ENCODE results near the gene DDR1.

Gene DDR1

GRCh38 chr6:30875244-30876038, 8.9 kb upstream of the DDR1 start:
- no peak overlapping the region for H3K4me3 ChIP-seq (replicated peaks; ENCODE audit: low read depth, low read length)
- no peak for DNase-seq (ENCODE audit: extremely low read depth, low read depth)
- no peak for TF ChIP-seq CTCF (IDR thresholded peaks at IDR 0.05; ENCODE audit: low read depth, low read length, missing control alignments)

- no peak for DNase-seq (ENCODE audit: extremely low read depth, low read depth)
- no peak for TF ChIP-seq CTCF (IDR thresholded peaks at IDR 0.05; ENCODE audit: low read depth, low read length, missing control alignments)
- H3K4me3 ChIP-seq (replicated peaks; ENCODE audit: low read depth, low read length): no peak overlapping the region
Measured at GRCh38 chr6:30876039-30876730, 8.1 kb upstream of the DDR1 start.

GRCh38 chr6:30877419-30878262, 6.7 kb upstream of the DDR1 start:
- peak; percentile 72 for DNase-seq (ENCODE audit: extremely low read depth, low read depth)
- peak; percentile 92 for TF ChIP-seq CTCF (IDR thresholded peaks at IDR 0.05; ENCODE audit: low read depth, low read length, missing control alignments)
- peak overlapping the region; percentile 14; the same call in 1 of the 2 replicates for H3K4me3 ChIP-seq (replicated peaks; ENCODE audit: low read depth, low read length)

- TF ChIP-seq CTCF (IDR thresholded peaks at IDR 0.05; ENCODE audit: low read depth, low read length, missing control alignments): no peak
- no peak overlapping the region for H3K4me3 ChIP-seq (replicated peaks; ENCODE audit: low read depth, low read length)
- no peak for DNase-seq (ENCODE audit: extremely low read depth, low read depth)
Measured at GRCh38 chr6:30879684-30880427, 4.5 kb upstream of the DDR1 start.

- no peak for TF ChIP-seq CTCF (IDR thresholded peaks at IDR 0.05; ENCODE audit: low read depth, low read length, missing control alignments)
- no peak overlapping the region for H3K4me3 ChIP-seq (replicated peaks; ENCODE audit: low read depth, low read length)
- no peak for DNase-seq (ENCODE audit: extremely low read depth, low read depth)
Measured at GRCh38 chr6:30880698-30881252, 3.5 kb upstream of the DDR1 start.
